Mononuclear cell (primary cell): ENCODE results near the gene STAP2. TPM values are rescaled to one million over a fixed set of nuclear protein-coding genes. Genes with fewer than 3 reads are reported as not detected.
"Not testable (repeated sequence)": the region's sequence is repeated elsewhere in the genome, so short reads cannot be mapped to it uniquely, and the experiment has no call there.

ENCODE experiments used
- H3K27me3 ChIP-seq: 2 replicates; pipeline ENCODE4 v1.6.0; 2011; ENCODE audit warnings: low read length, control low read depth; ENCODE audit not compliant: insufficient read depth
- H3K4me1 ChIP-seq: 2 replicates; pipeline ENCODE4 v1.5.1; 2011; ENCODE audit warnings: mild to moderate bottlenecking, low read length, control low read depth; ENCODE audit not compliant: insufficient read depth
- H3K4me3 ChIP-seq: 2 replicates; pipeline ENCODE4 v1.5.1; 2011; ENCODE audit warnings: mild to moderate bottlenecking, low read length, moderate library complexity
- H3K9me3 ChIP-seq: 2 replicates; pipeline ENCODE4 v1.5.1; 2011; ENCODE audit warnings: low read depth, mild to moderate bottlenecking, control low read depth, low read length
- total RNA-seq: library from RNA; depleted of rRNA; stranded (reverse); fragments of >200 nt; gene quantifications from one replicate; pipeline ENCODE4 v1.2.3, GENCODE V29; 2012

STAP2 gene
- total RNA-seq, 1 donor: 0.42 TPM

DNA sequence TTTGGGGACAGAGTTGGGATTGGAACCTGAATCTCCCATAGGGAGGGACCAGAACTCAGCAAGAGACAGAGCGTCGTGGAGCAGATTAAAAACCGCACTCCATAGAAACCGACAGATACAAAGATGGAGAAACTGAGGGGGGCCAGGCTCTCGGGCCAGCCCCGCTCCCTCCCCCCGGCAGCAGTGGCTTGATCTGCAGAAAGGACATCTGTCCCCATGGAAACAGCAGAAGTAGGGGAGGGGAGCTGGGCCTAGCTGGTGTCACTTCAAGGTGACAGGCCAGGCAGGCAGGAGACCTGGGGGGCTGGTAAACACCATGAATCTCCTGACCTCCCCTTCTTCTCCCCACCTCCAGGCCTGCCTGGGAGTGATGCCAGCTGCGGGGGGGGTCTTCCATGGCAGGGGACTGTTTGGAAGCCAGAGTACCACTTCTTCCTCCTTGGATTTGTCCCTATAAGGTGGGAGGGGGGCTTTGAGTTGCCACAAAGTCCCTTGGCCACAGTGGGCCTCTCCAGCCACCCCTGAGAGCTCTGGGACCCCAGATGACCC is 47.4 kb downstream of the STAP2 start:
- no peaks in the 10 kb centered on the region for H3K27me3 ChIP-seq

DNA sequence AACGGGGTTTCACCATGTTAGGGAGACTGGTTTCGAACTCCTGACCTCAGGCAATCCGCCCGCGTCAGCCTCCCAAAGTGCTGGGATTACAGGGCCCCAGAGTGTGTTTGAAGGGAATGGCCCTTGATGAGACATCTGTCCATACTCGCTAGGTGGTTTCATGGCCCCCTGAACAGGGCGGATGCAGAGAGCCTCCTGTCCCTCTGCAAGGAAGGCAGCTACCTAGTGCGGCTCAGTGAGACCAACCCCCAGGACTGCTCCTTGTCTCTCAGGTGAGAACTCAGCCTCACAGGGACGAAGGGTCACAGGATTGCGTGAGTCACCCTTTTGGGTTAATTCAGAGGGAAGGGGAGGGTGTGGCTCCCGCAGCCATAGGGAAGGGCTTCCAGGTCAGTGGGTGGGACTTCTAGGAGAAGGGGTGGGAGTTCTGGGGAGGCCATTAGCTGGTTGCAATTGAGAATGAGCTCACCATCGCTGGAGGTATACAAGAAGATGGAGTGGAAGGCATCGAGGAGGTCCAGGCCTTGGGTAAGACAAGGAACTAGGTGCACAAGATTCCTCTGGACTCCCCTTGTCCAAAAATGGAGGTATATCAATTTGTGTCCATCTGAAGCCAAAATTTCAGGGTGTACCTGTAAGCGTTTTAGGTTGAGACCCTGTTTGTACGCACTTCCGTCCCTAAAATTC is 50.4 kb downstream of the STAP2 start:
- Histone ChIP-seq H3K27me3 (no peaks in the 10 kb centered on the region), H3K9me3 (no peaks in the 10 kb centered on the region), H3K4me1 (no peaks in the 10 kb centered on the region), H3K4me3 (no peak overlapping the region)

More for the DNA sequence above, 47.4 kb downstream of the STAP2 start:
- no peaks in the 10 kb centered on the region for H3K9me3 ChIP-seq
- H3K4me3 ChIP-seq: no peak overlapping the region
- no peaks in the 10 kb centered on the region for H3K4me1 ChIP-seq

DNA sequence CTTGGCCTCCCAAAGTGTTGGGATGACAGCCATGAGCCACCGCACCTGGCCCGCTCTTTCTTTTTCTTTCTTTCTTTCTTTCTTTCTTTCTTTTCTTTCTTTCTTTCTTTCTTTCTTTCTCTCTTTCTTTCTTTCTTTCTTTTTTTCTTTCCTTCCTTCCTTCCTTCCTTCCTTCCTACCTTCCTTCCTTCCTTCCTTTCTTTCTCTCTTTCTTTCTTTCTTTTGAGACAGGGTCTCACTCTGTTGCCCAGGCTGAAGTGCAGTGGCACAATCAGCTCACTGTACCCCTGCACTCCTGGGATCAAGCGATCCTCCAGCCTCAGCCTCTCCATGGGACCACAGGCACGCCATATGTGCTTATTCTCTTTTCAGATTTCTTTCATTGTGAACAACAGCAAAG is 52.5 kb downstream of the STAP2 start:
- H3K9me3 ChIP-seq, H3K4me1 ChIP-seq, H3K27me3 ChIP-seq, H3K4me3 ChIP-seq: not testable (repeated sequence)

DNA sequence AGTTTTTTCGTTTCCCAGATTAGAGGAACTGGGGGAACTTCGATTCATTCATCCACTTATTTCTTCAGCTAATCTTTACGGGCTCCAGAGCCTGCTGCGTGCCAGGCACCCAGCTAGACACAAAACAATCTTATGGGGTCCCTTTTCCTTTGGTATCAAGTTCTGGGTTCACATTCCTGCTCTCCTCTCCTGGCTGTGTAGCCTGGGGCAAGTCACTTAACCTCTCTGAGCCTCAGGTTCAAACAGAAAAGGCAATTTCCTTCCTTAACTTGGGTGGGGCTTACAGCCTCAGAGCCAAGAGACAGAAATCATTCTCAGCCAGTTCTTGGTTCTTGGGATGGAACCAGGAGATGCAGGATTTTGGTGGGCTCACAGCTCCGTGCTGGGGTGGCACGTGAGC is 53.7 kb downstream of the STAP2 start:
- Histone ChIP-seq H3K4me3 (no peak overlapping the region), H3K27me3 (peaks cover 4% of the 10 kb centered on the region), H3K4me1 (no peaks in the 10 kb centered on the region), H3K9me3 (no peaks in the 10 kb centered on the region)

DNA sequence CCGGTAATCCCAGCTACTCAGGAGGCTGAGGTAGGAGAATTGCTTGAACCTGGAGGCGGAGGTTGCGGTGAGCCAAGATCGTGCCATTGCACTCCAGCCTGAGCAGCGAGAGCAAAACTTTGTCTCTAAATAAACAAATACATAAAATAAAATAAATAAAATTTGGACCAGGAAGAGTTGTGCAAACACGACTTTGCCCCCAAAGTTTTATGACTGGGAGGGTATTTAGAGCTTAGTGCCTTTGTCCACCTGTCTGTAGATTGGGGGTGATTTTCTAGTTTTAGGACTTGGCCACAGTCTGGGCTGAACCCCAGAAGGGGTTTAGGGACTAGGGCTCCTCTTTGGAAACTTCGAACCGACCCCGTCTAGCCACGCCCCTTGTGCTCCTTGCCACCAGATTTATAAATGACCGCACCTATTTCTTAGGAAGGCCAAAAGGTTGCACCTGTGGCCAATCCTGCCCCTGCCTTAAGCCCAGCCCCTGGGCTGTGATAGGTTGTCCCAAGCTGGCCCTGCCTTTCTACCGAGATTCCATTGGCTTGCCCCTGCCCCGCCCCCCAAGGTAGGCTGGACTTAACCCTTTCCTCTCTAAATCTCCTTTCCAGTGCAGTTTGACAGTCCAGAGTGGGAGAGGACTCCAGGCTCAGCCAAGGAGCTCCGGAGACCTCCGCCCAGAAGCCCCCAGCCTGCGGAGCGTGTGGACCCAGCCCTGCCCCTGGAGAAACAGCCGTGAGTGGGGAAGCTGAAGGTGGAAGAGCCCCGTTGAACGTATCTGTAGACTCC is 54.3 kb downstream of the STAP2 start:
- Histone ChIP-seq H3K4me1 (no peaks in the 10 kb centered on the region), H3K9me3 (no peaks in the 10 kb centered on the region), H3K27me3 (peaks cover 11% of the 10 kb centered on the region), H3K4me3 (no peak overlapping the region)

DNA sequence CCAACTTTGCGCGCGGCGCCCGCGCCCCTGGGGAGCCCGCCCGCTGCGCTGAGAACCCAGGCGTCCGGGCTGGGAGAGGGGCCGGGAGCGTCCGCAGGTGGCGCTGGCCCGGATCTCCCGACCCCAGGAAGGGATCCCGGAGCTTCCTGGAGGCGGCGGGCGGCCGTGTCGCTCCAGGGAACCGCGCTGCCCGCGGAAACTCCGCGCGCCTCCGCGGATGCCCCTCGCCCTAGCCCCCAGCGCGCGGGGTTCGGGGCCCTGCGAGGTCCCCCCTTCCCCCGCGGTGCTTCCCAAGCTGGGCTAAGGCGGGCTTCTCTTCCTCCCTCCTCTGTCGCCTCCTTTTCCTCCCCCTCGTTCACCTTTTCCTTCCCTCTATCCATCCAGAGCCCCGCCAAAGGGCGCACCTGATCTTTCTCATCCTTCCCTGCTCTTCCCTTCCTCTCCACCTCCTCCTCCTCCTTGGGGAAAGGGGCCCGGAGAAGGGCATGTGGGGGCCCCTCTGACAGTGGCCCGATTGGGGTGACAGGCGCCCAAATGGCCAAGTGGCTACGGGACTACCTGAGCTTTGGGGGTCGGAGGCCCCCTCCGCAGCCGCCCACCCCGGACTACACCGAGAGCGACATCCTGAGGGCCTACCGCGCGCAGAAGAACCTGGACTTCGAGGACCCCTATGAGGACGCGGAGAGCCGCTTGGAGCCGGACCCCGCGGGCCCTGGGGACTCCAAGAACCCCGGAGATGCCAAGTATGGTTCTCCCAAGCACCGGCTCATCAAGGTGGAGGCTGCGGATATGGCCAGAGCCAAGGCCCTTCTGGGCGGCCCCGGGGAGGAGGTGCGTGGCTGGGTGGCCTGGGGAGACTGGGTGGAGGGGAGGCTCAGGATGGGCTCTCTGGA is 58.9 kb downstream of the STAP2 start:
- H3K9me3 ChIP-seq: no peaks in the 10 kb centered on the region
- no peaks in the 10 kb centered on the region for H3K4me1 ChIP-seq
- no peak overlapping the region for H3K4me3 ChIP-seq
- H3K27me3 ChIP-seq: peaks cover 15% of the 10 kb centered on the region

DNA sequence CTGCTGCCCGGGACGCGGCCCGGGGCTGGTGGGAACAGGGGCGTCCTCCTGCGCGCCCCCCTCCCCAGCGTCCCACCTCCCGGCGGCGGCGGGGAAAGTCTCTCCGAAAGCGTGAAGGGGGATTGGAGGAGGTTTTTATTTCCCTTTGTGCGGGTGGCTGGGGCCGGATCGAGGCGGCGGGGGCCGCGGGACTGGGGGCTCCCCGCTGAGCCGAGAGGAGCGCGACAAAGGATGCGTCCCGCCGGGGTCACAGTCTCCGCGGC is 59.4 kb downstream of the STAP2 start:
- Histone ChIP-seq H3K4me3 (no peak overlapping the region), H3K9me3 (no peaks in the 10 kb centered on the region), H3K27me3 (peaks cover 15% of the 10 kb centered on the region), H3K4me1 (no peaks in the 10 kb centered on the region)

DNA sequence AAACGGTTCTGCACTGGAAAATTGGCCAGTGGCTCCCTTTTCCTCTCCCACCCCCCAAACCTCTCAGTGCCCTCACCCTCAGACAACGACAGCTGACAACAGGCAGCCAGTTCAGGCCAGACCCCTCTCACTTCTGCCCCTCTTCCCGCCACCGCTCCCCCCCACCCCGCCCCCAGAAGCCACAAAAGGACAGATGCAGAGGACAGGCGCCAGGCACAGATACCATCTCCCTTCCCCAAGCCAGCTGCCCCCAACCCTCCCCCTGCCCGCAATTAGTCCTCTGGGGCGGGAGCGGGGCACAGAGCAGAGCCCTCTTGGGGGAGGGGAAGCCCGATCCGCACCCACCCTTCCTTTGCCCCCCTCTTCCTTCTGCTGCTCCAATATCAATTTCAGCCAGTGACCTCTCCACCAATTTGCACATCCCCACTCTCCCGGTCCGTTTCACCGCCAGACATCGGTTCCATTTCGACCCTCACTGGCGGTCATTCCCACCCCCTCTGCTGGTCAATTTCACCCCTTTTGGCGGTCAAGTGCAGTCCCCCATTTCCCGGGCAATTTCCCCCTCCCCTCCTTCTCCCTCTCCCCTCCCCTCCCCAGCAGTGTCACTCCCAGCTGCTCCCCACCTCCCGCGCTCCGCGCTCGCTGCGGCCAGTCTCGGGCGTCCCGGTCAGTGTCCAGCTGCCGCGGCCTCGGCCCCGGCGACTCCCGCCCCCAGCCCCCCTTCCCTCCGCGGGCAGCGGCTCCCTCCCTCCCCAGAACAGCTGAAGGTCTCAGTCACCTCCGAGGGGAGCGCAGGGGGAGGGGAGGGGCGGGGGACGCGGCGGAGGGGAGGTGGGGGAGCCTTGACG is 60.0 kb downstream of the STAP2 start, which contains the start of gene SHD:
Gene SHD, plus strand, starts transcription at position 848 of the 848 bp plus-strand sequence. CDS start 798 bp downstream, outside the sequence.
- Histone ChIP-seq H3K4me1 (no peaks in the 10 kb centered on the region), H3K27me3 (peaks cover 15% of the 10 kb centered on the region), H3K9me3 (no peaks in the 10 kb centered on the region), H3K4me3 (no peak within 1 kb of the TSS)

DNA sequence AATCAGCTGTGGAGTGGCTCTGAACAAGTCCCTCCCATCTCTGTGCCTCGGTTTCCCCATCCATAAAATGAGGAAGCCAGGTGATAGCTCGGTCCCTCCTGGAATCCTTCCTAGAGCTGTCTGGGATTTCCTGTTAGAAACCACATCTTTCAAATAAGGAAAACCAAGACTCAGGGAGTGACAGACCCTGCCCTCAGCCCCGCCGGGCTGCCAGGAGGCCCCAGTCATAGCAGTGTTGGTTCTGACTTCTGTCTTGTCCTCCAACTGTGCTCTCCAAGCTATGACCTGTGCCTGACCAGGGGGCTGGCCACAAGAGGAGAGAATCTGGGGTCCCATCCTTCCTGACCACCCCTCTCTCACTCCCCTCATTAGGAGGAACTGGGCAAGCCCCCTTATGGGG is 60.6 kb downstream of the STAP2 start:
- Histone ChIP-seq H3K27me3 (peaks cover 15% of the 10 kb centered on the region), H3K9me3 (no peaks in the 10 kb centered on the region), H3K4me3 (no peak overlapping the region), H3K4me1 (no peaks in the 10 kb centered on the region)

DNA sequence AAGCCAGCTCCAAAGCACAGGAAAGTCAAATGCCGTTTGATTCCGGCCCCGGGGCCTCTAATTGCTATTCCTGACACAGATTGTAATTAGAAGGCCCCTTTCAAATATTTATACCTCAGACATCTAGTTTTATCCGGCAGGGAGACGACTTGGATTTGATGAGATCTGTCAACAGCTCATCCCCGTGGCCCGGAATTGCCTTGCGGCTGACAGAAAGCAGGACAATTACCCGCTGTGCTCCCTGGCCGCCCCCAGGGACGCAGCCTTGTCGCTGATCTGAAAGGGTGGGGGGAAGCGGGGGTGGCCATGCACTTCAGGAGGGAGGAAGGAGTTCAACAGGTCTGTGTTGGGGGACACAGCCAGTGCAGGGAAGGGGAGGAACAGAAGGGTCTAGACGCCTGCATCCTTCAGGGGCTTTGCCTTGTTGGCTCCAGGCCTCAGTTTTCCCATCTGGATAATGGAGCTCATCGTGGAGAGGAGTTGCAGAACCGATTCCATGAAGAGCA is 61.4 kb downstream of the STAP2 start:
- Histone ChIP-seq H3K4me3 (no peak overlapping the region), H3K9me3 (no peaks in the 10 kb centered on the region), H3K27me3 (peaks cover 15% of the 10 kb centered on the region), H3K4me1 (no peaks in the 10 kb centered on the region)

DNA sequence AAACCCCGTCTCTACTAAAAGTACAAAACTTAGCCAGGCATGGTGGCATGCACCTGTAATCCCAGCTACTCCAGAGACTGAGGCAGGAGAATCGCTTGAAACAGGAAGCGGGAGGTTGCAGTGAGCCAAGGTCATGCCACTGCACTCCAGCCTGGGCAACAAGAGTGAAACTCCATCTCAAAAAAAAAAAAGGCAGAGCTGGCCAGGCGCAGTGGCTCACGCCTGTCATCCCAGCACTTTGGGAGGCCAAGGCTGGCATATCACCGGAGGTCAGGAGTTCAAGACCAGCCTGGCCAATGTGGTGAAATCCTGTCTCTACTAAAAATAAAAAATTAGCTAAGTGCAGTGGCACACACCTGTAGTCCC is 64.3 kb downstream of the STAP2 start:
- not testable (repeated sequence) for H3K4me1 ChIP-seq, H3K9me3 ChIP-seq, H3K27me3 ChIP-seq, H3K4me3 ChIP-seq
